ENCODE measurements around the gene DIP2A.

DIP2A gene

DNA sequence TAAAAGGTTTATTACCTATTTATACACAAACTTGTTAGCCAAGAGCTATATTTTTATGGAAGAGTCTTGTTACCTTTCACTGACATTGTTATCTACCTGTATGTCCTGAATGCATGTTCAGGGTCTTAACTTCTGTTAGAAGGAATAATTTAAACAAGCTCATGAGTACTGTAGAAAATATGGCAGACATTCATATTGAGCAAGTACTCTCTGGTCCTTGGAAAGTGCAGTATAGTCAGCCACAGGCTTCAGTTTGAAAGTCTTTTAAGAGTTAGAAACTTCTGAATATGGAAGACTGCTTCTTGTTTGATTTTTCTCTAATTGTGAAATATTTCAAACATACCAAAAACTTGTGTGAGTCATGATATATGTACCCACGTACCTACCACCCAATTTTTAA is 16.6 kb downstream of the DIP2A start:
- Histone ChIP-seq H3K4me3 (ENCODE audit: insufficient read depth, low read depth, low read length, poor library complexity, severe bottlenecking) (no peak overlapping the region), H3K27me3 (replicated peaks; ENCODE audit: control insufficient read depth, insufficient read depth, low read length, poor library complexity, severe bottlenecking) (no peaks in the 10 kb centered on the region), H3K27ac (ENCODE audit: insufficient read depth, low read length, poor library complexity, severe bottlenecking) (no peak overlapping the region), H3K4me1 (ENCODE audit: control insufficient read depth, insufficient read depth, low read length, poor library complexity, severe bottlenecking) (no peaks in the 10 kb centered on the region), H3K36me3 (ENCODE audit: control insufficient read depth, insufficient read depth, low read length) (no peaks in the 10 kb centered on the region), H3K9me3 (ENCODE audit: control insufficient read depth, low read length) (no peaks in the 10 kb centered on the region)
- DNase-seq, result no peak

DNA sequence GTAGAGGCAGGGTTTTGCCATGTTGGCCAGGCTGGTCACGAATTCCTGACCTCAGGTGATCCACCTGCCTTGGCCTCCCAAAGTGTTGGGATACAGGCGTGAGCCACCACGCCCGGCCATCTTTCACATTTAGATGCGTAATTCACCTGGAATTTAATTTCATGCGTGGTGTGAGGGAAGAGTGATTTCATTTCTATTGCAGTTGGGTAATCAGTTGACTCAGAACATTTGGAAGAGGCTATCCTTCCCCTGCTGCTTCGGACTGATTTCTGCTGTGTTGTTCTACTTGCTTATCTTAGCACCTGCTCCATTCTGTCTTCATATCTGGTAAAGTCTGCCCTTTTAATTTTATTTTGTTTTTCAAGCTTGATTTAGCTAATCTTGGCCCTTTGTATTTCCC is 19.1 kb downstream of the DIP2A start:
- DNase-seq, result no peak
- Histone ChIP-seq H3K27me3 (replicated peaks; ENCODE audit: control insufficient read depth, insufficient read depth, low read length, poor library complexity, severe bottlenecking) (no peaks in the 10 kb centered on the region), H3K36me3 (ENCODE audit: control insufficient read depth, insufficient read depth, low read length) (no peaks in the 10 kb centered on the region), H3K4me1 (ENCODE audit: control insufficient read depth, insufficient read depth, low read length, poor library complexity, severe bottlenecking) (no peaks in the 10 kb centered on the region), H3K4me3 (ENCODE audit: insufficient read depth, low read depth, low read length, poor library complexity, severe bottlenecking) (no peak overlapping the region), H3K27ac (ENCODE audit: insufficient read depth, low read length, poor library complexity, severe bottlenecking) (no peak overlapping the region), H3K9me3 (ENCODE audit: control insufficient read depth, low read length) (no peaks in the 10 kb centered on the region)

DNA sequence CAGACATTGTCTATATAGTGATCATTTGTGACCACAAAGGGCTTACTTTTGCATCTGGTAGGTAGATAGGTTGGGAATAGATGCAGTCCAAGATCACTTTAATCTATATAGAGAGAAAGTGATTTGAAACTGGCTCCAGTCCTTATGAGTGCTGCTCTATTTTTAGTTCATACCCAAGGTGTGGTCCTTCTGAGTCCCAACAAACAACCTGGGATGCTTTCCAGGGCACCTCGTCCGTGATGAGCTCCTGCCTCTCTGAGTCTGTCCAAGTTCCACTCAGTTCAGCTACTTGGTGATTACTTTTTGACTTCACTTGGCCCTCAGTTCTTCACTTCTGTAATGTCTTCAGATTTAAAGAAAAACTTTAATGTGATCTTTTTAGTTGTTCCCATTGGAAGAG is 20.2 kb downstream of the DIP2A start:
- no peak overlapping the region for H3K27ac ChIP-seq (ENCODE audit: insufficient read depth, low read length, poor library complexity, severe bottlenecking)
- no peaks in the 10 kb centered on the region for H3K27me3 ChIP-seq (replicated peaks; ENCODE audit: control insufficient read depth, insufficient read depth, low read length, poor library complexity, severe bottlenecking)
- H3K36me3 ChIP-seq (ENCODE audit: control insufficient read depth, insufficient read depth, low read length), result no peaks in the 10 kb centered on the region
- no peaks in the 10 kb centered on the region for H3K4me1 ChIP-seq (ENCODE audit: control insufficient read depth, insufficient read depth, low read length, poor library complexity, severe bottlenecking)
- H3K4me3 ChIP-seq (ENCODE audit: insufficient read depth, low read depth, low read length, poor library complexity, severe bottlenecking), result no peak overlapping the region
- no peak for DNase-seq
- H3K9me3 ChIP-seq (ENCODE audit: control insufficient read depth, low read length), result no peaks in the 10 kb centered on the region

GRCh38 chr21:46480466-46480865 is 21.8 kb downstream of the DIP2A start:
- Histone ChIP-seq H3K27me3 (replicated peaks; ENCODE audit: control insufficient read depth, insufficient read depth, low read length, poor library complexity, severe bottlenecking) (no peaks in the 10 kb centered on the region), H3K27ac (ENCODE audit: insufficient read depth, low read length, poor library complexity, severe bottlenecking) (no peak overlapping the region), H3K9me3 (ENCODE audit: control insufficient read depth, low read length) (no peaks in the 10 kb centered on the region), H3K4me3 (ENCODE audit: insufficient read depth, low read depth, low read length, poor library complexity, severe bottlenecking) (no peak overlapping the region), H3K36me3 (ENCODE audit: control insufficient read depth, insufficient read depth, low read length) (no peaks in the 10 kb centered on the region), H3K4me1 (ENCODE audit: control insufficient read depth, insufficient read depth, low read length, poor library complexity, severe bottlenecking) (no peaks in the 10 kb centered on the region)
- DNase-seq, result no peak

DNA sequence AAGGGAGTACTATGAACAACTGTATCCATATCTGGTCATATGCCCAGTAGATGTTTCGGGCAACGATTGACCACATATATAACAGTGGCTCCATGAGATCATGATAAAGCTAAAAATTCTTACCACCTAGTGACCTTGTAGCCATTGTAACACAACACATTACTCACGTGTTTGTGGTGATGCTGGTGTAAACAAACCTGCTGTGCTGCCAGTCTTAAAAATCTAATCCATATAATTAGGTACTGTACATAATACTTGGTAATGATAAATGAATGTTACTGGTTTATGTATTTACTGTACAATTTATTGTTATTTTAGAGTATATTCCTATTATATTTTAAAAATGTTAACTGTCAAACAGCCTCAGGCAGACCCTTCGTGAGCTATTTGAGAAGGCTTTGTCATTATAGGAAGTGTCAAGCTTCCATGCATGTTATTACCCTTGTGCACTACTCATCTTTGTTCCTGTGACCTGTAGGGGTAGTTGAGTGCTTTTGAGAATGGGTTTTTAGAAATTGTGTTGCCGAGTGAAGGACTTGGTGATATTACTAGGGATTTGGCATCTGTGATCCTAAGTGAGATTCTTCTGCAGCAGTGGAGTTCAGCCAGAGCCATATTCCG is 23.6 kb downstream of the DIP2A start:
- peaks cover 4% of the 10 kb centered on the region for H3K36me3 ChIP-seq (ENCODE audit: control insufficient read depth, insufficient read depth, low read length)
- no peaks in the 10 kb centered on the region for H3K4me1 ChIP-seq (ENCODE audit: control insufficient read depth, insufficient read depth, low read length, poor library complexity, severe bottlenecking)
- no peaks in the 10 kb centered on the region for H3K27me3 ChIP-seq (replicated peaks; ENCODE audit: control insufficient read depth, insufficient read depth, low read length, poor library complexity, severe bottlenecking)
- H3K27ac ChIP-seq (ENCODE audit: insufficient read depth, low read length, poor library complexity, severe bottlenecking), result no peak overlapping the region
- no peak overlapping the region for H3K4me3 ChIP-seq (ENCODE audit: insufficient read depth, low read depth, low read length, poor library complexity, severe bottlenecking)
- DNase-seq, result no peak
- no peaks in the 10 kb centered on the region for H3K9me3 ChIP-seq (ENCODE audit: control insufficient read depth, low read length)

- no peaks in the 10 kb centered on the region for H3K9me3 ChIP-seq (ENCODE audit: control insufficient read depth, low read length)
- no peaks in the 10 kb centered on the region for H3K27me3 ChIP-seq (replicated peaks; ENCODE audit: control insufficient read depth, insufficient read depth, low read length, poor library complexity, severe bottlenecking)
- peaks cover 4% of the 10 kb centered on the region for H3K36me3 ChIP-seq (ENCODE audit: control insufficient read depth, insufficient read depth, low read length)
- H3K27ac ChIP-seq (ENCODE audit: insufficient read depth, low read length, poor library complexity, severe bottlenecking), result no peak overlapping the region
- DNase-seq, result no peak
- no peak overlapping the region for H3K4me3 ChIP-seq (ENCODE audit: insufficient read depth, low read depth, low read length, poor library complexity, severe bottlenecking)
- no peaks in the 10 kb centered on the region for H3K4me1 ChIP-seq (ENCODE audit: control insufficient read depth, insufficient read depth, low read length, poor library complexity, severe bottlenecking)
Observed at GRCh38 chr21:46482846-46483231, 24.1 kb downstream of the DIP2A start.

- Histone ChIP-seq H3K4me1 (ENCODE audit: control insufficient read depth, insufficient read depth, low read length, poor library complexity, severe bottlenecking) (no peaks in the 10 kb centered on the region), H3K27me3 (replicated peaks; ENCODE audit: control insufficient read depth, insufficient read depth, low read length, poor library complexity, severe bottlenecking) (no peaks in the 10 kb centered on the region), H3K9me3 (ENCODE audit: control insufficient read depth, low read length) (no peaks in the 10 kb centered on the region), H3K36me3 (ENCODE audit: control insufficient read depth, insufficient read depth, low read length) (peaks cover 4% of the 10 kb centered on the region), H3K27ac (ENCODE audit: insufficient read depth, low read length, poor library complexity, severe bottlenecking) (no peak overlapping the region), H3K4me3 (ENCODE audit: insufficient read depth, low read depth, low read length, poor library complexity, severe bottlenecking) (no peak overlapping the region)
- DNase-seq, result no peak
Observed at GRCh38 chr21:46483300-46484295, 24.9 kb downstream of the DIP2A start.

- Histone ChIP-seq H3K27me3 (replicated peaks; ENCODE audit: control insufficient read depth, insufficient read depth, low read length, poor library complexity, severe bottlenecking) (no peaks in the 10 kb centered on the region), H3K4me3 (ENCODE audit: insufficient read depth, low read depth, low read length, poor library complexity, severe bottlenecking) (no peak overlapping the region), H3K4me1 (ENCODE audit: control insufficient read depth, insufficient read depth, low read length, poor library complexity, severe bottlenecking) (no peaks in the 10 kb centered on the region), H3K36me3 (ENCODE audit: control insufficient read depth, insufficient read depth, low read length) (peaks cover 21% of the 10 kb centered on the region), H3K27ac (ENCODE audit: insufficient read depth, low read length, poor library complexity, severe bottlenecking) (no peak overlapping the region), H3K9me3 (ENCODE audit: control insufficient read depth, low read length) (no peaks in the 10 kb centered on the region)
- DNase-seq, result no peak
Observed at GRCh38 chr21:46486481-46487126, 27.9 kb downstream of the DIP2A start.

DNA sequence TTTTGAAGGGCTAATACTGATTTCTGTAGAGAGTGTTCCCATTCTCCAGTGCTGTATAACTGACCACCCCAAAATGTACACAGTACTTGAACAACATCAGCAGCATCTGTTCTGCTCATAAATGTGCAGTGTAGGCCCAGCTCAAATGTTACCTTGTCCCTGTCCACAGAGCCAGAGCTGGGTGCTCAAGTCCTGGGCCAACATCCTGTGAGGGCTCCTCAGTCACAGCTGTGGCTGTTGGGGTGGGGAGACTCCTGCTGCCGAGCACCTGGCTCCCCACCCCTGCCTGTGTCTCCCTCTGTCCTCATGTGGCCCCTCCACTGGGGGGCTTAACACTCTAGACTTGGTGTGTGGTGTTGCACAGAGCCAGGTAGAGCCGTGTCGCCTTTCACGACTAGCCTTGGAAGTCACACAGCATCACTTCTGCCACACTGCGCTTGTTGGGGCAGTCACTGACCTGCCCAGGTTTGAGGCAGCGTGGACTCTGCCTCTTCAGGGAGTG is 30.5 kb downstream of the DIP2A start:
- Histone ChIP-seq H3K27me3 (replicated peaks; ENCODE audit: control insufficient read depth, insufficient read depth, low read length, poor library complexity, severe bottlenecking) (no peaks in the 10 kb centered on the region), H3K36me3 (ENCODE audit: control insufficient read depth, insufficient read depth, low read length) (peaks cover 36% of the 10 kb centered on the region), H3K4me1 (ENCODE audit: control insufficient read depth, insufficient read depth, low read length, poor library complexity, severe bottlenecking) (no peaks in the 10 kb centered on the region), H3K4me3 (ENCODE audit: insufficient read depth, low read depth, low read length, poor library complexity, severe bottlenecking) (no peak overlapping the region), H3K27ac (ENCODE audit: insufficient read depth, low read length, poor library complexity, severe bottlenecking) (no peak overlapping the region), H3K9me3 (ENCODE audit: control insufficient read depth, low read length) (no peaks in the 10 kb centered on the region)
- no peak for DNase-seq

- DNase-seq, result no peak
- no peak overlapping the region for H3K4me3 ChIP-seq (ENCODE audit: insufficient read depth, low read depth, low read length, poor library complexity, severe bottlenecking)
- H3K27ac ChIP-seq (ENCODE audit: insufficient read depth, low read length, poor library complexity, severe bottlenecking), result no peak overlapping the region
- H3K36me3 ChIP-seq (ENCODE audit: control insufficient read depth, insufficient read depth, low read length), result peaks cover 42% of the 10 kb centered on the region
- no peaks in the 10 kb centered on the region for H3K4me1 ChIP-seq (ENCODE audit: control insufficient read depth, insufficient read depth, low read length, poor library complexity, severe bottlenecking)
- H3K9me3 ChIP-seq (ENCODE audit: control insufficient read depth, low read length), result no peaks in the 10 kb centered on the region
- H3K27me3 ChIP-seq (replicated peaks; ENCODE audit: control insufficient read depth, insufficient read depth, low read length, poor library complexity, severe bottlenecking), result no peaks in the 10 kb centered on the region
Observed at GRCh38 chr21:46489800-46490199, 31.1 kb downstream of the DIP2A start.

Data from effector memory CD4-positive, alpha-beta T cell (primary cell).